ENCODE results near the gene NTMT1. TPM values are rescaled to one million over a fixed set of nuclear protein-coding genes. Genes with fewer than 3 reads are reported as not detected.

NTMT1 gene
- total RNA-seq, 1 donor from 2014 or later, result 23.7 TPM

DNA sequence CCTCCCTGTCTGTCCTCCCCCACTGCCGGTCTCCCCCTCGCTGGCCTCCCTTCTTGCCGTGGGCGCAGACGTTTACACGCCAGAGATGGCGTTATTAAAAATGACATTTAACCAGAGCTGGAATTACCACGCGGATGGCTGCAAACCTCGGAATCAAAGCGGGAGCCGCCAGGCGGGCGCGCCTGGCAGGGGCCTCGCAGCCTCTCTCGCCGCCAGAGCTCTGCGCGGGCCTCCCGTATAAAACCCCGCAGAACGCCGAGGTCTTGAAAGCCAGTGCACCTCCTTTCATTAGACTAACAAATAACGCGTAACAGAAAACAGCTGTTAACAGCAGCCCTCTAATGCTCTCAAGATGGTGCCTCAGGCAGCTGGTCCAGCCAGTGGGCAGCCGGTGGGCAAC lies 49.7 kb downstream of the NTMT1 start:
- no peak for DNase-seq (ENCODE audit: low read depth in 2 of 2)

DNA sequence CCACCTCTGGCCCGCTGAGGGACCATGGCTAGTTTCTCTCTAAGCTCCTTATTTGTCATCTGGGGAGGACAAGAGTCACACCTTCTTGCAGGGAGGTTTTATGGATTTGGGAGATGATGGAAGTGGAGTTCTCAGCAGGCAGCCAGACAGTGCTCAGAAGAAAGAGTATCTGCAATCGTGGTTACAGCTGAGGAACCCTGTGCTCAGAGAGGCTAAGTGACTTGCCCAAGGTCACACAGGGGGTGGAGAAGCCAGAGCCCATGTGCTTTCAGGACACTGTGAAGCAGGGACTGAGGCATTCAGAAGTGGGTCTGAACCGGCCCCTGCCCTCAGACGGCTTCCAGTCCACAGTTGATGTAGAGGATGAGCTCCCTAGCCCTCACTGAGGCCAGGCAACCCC lies 50.3 kb downstream of the NTMT1 start:
- no peak for DNase-seq (ENCODE audit: low read depth in 2 of 2)

DNA sequence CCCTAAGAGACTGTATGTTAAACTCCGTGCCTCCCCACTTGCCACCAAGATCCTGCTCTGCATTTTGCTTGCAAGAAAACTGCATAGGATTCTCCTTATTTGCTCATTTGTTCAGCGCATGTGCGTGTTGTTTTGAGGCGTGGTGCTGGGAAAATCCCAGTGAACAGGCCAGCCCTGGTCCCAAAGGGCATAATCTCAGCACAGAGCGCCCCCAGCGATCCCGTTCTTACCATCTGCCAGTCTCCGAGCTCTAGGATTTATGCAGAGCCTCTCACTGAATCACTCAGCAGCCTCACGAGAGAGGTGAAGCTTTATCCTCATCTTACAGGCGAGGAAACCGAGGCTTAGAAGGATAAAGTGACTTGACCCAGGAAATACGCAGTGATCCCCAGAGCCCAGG lies 51.0 kb downstream of the NTMT1 start:
- DNase-seq (ENCODE audit: low read depth in 2 of 2), result no peak

DNA sequence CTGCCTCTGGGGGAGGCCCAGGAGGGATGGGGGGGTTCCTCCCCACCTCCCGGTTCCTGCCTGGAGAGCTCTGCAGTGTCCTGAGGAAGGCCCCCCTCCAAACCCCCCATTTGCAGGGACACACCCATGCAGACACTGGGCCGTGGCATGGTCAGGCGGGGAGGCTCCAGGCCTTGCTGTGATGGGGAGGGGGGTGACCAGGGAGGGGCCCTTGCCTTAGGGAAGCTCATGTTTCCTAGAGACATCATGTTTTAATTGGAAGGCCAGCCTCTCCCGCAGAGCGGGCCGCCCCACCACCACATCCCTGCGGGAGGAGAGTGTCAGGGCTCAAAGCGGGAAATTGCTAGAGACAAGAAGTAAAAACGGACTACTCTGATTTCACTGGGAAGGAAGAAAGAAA lies 51.5 kb downstream of the NTMT1 start:
- no peak for DNase-seq (ENCODE audit: low read depth in 2 of 2)

DNA sequence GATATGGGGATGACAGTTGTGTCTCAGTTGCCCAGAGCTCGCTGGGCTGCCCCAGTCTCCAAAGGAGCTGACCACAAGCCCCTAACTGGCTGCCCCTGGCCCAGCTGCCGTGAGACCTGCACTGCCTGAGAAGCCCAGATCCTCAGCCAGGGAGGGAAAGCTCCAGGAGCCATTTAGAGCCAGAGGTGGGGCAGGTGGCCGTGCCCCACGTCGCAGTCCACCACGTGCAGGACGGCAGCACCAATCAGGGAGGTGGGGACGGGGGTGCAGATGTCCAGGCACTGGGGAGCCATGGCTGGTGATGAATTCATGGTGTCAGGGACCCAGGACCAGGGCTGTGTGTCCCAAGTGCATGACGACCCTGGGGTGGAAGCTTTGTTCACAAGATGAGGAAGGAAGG lies 52.9 kb downstream of the NTMT1 start:
- no peak for DNase-seq (ENCODE audit: low read depth in 2 of 2)

DNA sequence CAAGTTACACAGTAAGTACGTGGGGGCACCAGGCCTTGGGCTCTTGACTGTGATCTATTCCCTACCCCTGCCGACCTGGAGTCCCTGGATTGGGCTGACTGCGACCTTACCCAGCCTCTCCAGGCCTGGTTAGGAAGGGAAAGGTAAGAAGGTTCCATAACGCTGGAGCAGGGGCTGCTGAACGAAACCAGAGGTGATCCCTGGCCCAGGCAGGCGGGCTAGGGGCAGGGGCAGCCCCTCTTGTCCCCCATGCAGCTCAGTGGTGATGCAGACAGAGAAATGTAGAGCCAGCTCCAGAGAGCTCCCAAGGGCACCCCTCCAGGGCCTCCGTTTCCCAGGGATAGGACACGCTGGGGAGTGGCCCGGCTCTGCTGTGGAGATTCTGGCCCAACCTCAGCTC lies 53.6 kb downstream of the NTMT1 start:
- DNase-seq (ENCODE audit: low read depth in 2 of 2), result no peak

DNA sequence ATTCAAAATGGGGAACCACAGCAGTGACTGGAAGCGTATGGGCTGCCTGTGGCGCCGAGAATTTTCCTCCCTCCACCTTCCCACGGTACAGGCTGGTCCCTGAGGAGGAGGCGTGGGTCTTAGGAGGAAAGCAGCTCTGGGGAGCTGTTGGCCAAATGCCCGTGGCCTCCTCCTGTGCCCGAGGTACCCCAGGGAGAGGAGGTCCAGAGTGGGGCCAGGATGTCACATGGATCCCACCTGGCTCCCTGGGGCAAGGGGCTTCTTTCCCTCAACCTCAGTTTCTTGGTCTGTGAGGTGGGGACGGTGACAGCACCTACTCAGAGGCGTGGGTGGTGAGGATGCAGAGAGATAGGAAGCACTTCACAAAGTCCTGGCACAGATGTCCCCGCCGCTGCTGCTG lies 56.0 kb downstream of the NTMT1 start:
- no peak for DNase-seq (ENCODE audit: low read depth in 2 of 2)

DNA sequence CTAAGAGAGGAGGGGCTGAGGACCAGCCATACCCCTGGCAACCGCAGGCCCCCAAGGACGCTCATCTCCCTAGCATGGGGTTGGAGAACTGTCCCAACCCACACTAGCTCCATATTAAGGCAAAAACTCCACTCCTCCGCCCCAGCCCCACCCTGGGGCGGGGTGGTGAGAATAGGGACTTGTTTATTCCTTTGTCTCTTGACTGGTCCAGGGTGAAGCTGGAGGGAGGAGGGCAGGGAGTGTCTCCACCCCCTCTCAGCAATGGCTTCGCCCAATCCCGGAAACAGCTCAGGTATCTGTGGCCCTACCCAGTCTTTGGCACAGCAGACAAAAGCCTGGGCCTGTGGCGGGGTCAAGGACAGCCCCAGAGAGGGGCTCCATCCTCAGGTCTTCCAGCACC lies 56.4 kb downstream of the NTMT1 start:
- DNase-seq (ENCODE audit: low read depth in 2 of 2), result no peak

DNA sequence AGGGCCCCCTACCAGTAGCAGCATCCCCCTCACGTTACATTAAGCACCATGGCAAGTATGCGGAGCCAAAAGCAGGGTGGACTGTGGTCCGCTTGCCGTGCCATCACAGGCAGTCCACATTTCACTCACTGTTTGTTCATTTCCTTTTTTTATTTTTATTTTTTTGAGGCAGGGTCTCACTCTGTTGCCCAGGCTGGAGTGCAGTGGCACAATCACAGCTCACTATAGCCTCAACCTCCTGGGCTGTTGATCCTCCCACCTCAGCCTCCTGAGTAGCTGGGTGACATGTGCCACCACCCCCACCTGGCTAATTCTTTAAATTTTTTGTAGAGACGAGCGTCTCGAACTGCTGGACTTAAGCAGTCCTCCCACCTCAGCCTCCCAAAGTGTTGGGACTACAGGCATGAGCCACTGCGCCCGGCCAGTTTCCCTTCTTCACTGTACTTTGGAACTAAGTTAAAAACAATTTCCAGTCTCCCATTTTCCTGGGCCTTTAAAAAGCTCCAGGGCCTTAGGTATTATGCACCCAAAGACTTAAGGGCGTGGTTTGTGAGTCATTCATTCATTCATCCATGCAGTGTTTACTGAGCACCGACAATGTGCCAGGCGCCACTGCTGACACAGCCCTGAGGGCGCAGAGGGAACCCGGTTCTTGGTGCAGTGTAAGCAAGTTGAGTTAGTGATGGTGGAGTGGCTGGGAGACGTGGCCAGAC lies 59.4 kb downstream of the NTMT1 start:
- no peak for DNase-seq (ENCODE audit: low read depth in 2 of 2)

Other genes starting within 250 kb of the NTMT1 start
- gene C9orf50, start 5.1 kb upstream of the NTMT1 start, total RNA-seq, result not detected in 2 replicates
- 9.2 and 13.9 TPM in 2 replicates for gene ASB6, start 16.0 kb downstream of the NTMT1 start, total RNA-seq
- 0.13 and 1.2 TPM in 2 replicates for gene PRRX2, start 39.5 kb downstream of the NTMT1 start, total RNA-seq
- gene PTGES, start 126.9 kb downstream of the NTMT1 start, total RNA-seq, result 0.25 and 0.26 TPM in 2 replicates
- gene TOR1B, start 177.0 kb downstream of the NTMT1 start, total RNA-seq, result 17.5 and 25.8 TPM in 2 replicates
- gene TOR1A, start 198.0 kb downstream of the NTMT1 start, total RNA-seq, result 22.9 and 27.4 TPM in 2 replicates
- gene C9orf78, start 209.1 kb downstream of the NTMT1 start, total RNA-seq, result 22.1 and 24.1 TPM in 2 replicates
- gene USP20, start 209.3 kb downstream of the NTMT1 start, total RNA-seq, result 4.7 and 8.5 TPM in 2 replicates